Neural cell (in vitro differentiated cells): ENCODE measurements around the gene CGNL1. TPM values are rescaled to one million over a fixed set of nuclear protein-coding genes. Genes with fewer than 3 reads are reported as not detected.

Source experiments
- H2AFZ ChIP-seq: fragments of 200-600, 300-800 bp; sonication (generic), shearing (Covaris generic); 2 replicates; pipeline ENCODE4 v1.6.0; 2014; ENCODE audit warnings: low read depth, mild to moderate bottlenecking, antibody characterized with exemption, low read length, moderate library complexity
- H3F3A ChIP-seq: fragments of 200-600 bp; shearing (Covaris generic); 2 replicates; pipeline ENCODE4 v1.6.1; 2016; ENCODE audit warnings: mild to moderate bottlenecking, moderate library complexity, mixed read lengths, antibody characterized with exemption, low read length; ENCODE audit not compliant: insufficient read depth, poor library complexity, severe bottlenecking
- H3K27ac ChIP-seq: fragments of 200-600, 300-800 bp; sonication (generic), shearing (Covaris generic); 2 replicates; pipeline ENCODE4 v1.5.1; 2014; ENCODE audit warnings: mild to moderate bottlenecking, low read length, moderate library complexity
- H3K27me3 ChIP-seq: fragments of 300-800, 200-600 bp; sonication (generic), shearing (Covaris generic); 2 replicates; pipeline ENCODE4 v1.6.0; 2014; ENCODE audit warnings: mild to moderate bottlenecking, low read depth, low read length, moderate library complexity; ENCODE audit not compliant: insufficient read depth
- H3K36me3 ChIP-seq: fragments of 300-800, 200-600 bp; sonication (generic), shearing (Covaris generic); 2 replicates; pipeline ENCODE4 v1.5.1; 2014; ENCODE audit warnings: mild to moderate bottlenecking, antibody characterized with exemption, low read length, moderate library complexity; ENCODE audit not compliant: insufficient read depth
- H3K4me2 ChIP-seq: fragments of 300-800, 200-600 bp; sonication (generic), shearing (Covaris generic); 2 replicates; pipeline ENCODE4 v1.6.0; 2014; ENCODE audit warnings: mild to moderate bottlenecking, low read length
- H3K4me3 ChIP-seq: fragments of 300-800, 200-600 bp; sonication (generic), shearing (Covaris generic); 2 replicates; pipeline ENCODE4 v1.5.1; 2014; ENCODE audit warnings: mild to moderate bottlenecking, low read length, moderate library complexity
- H3K79me2 ChIP-seq: fragments of 200-600 bp; shearing (Covaris generic); replicated peaks from 2 replicates; pipeline ENCODE4 v1.6.0; 2014; ENCODE audit warnings: mild to moderate bottlenecking, low read length, moderate library complexity; ENCODE audit not compliant: insufficient read depth
- H3K9ac ChIP-seq: fragments of 300-800, 200-600 bp; sonication (generic), shearing (Covaris generic); 2 replicates; pipeline ENCODE4 v1.6.1; 2016; ENCODE audit warnings: mild to moderate bottlenecking, low read length, mixed read lengths
- H3K9me2 ChIP-seq: fragments of 200-600 bp; shearing (Covaris generic); 2 replicates; pipeline ENCODE4 v1.6.1; 2016; ENCODE audit warnings: mild to moderate bottlenecking, low read length, mixed read lengths; ENCODE audit not compliant: insufficient read depth
- H3K9me3 ChIP-seq: fragments of 200-600, 300-800 bp; sonication (generic), shearing (Covaris generic); 2 replicates; pipeline ENCODE4 v1.6.1; 2016; ENCODE audit warnings: mild to moderate bottlenecking, mixed run types, low read length, moderate library complexity, mixed read lengths
- H4K20me1 ChIP-seq: fragments of 200-600 bp; shearing (Covaris generic); 2 replicates; pipeline ENCODE4 v1.6.1; 2016; ENCODE audit warnings: mild to moderate bottlenecking, mixed run types; ENCODE audit not compliant: insufficient read depth
- EP300 ChIP-seq: fragments of 450-650 bp; conservative IDR thresholded peaks from 2 replicates; pipeline ENCODE4 v1.6.1; 2014; ENCODE audit warnings: antibody characterized with exemption, mild to moderate bottlenecking, moderate library complexity; ENCODE audit not compliant: poor library complexity, severe bottlenecking
- EZH2 ChIP-seq: fragments of 200-600, 300-800 bp; shearing (Covaris generic), sonication (generic); IDR thresholded peaks from 2 replicates; pipeline ENCODE4 v1.6.1; 2014; ENCODE audit warnings: antibody characterized with exemption, low read length, borderline replicate concordance, mild to moderate bottlenecking; ENCODE audit not compliant: insufficient read depth, poor library complexity, severe bottlenecking
- MXI1 ChIP-seq: fragments of 450-650 bp; conservative IDR thresholded peaks from 2 replicates; pipeline ENCODE4 v1.6.1; 2014; ENCODE audit warnings: antibody characterized with exemption, mild to moderate bottlenecking; ENCODE audit not compliant: poor library complexity, severe bottlenecking
- POLR2AphosphoS5 ChIP-seq: IDR thresholded peaks from 2 replicates; pipeline ENCODE4 v1.6.1; 2012
- RAD21 ChIP-seq: fragments of 450-650 bp; conservative IDR thresholded peaks from 2 replicates; pipeline ENCODE4 v1.6.1; 2014; ENCODE audit warnings: antibody characterized with exemption, mild to moderate bottlenecking, moderate library complexity
- SMC3 ChIP-seq: fragments of 450-650 bp; conservative IDR thresholded peaks from 2 replicates; pipeline ENCODE4 v1.6.1; 2014; ENCODE audit warnings: antibody characterized with exemption, mild to moderate bottlenecking, moderate library complexity; ENCODE audit not compliant: poor library complexity
- TAF1 ChIP-seq: IDR thresholded peaks from 2 replicates; pipeline ENCODE4 v1.6.1; 2012; ENCODE audit warnings: low read depth
- polyA plus RNA-seq: library from polyadenylated mRNA; depleted of rRNA; stranded (reverse); fragments of >200 nt; gene quantifications from 2 replicates; pipeline ENCODE4 v1.2.3, GENCODE V29; 2014
- TF ChIP-seq, protein P1 (sequence below): IDR thresholded peaks from 2 replicates; pipeline ENCODE4 v1.6.1; 2012; ENCODE audit warnings: borderline replicate concordance
- TF ChIP-seq, protein P2 (sequence below): fragments of 450-650 bp; IDR thresholded peaks from 2 replicates; pipeline ENCODE4 v1.5.1; 2014; ENCODE audit warnings: antibody characterized with exemption, mild to moderate bottlenecking, moderate library complexity; ENCODE audit not compliant: poor library complexity, severe bottlenecking

Gene CGNL1
- polyA plus RNA-seq, 1 donor from 2014 or later: 0.26 TPM

DNA sequence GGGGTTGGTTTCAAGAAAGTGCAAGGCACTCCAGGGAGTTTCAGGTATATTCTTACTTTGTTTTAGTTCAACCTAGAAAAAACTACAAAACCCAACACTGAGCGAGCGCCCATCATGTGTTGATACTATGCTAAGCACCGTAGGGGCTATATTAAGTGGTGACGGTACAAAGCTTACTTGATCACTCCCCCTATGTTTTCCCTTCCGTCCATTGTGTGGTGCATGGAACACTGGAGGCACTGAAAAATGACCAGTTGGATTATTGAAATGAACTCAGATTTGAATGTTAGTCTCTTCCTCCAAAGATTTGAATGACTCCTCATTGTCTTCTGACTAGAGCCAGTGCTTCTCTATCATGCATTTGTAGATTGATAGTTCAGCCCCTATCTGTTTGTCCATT, 222.0 kb downstream of the CGNL1 start:
- Histone ChIP-seq H3K4me3 (no peak overlapping the region), H4K20me1 (no peaks in the 10 kb centered on the region), H3K27ac (no peak overlapping the region), H3K4me2 (no peak overlapping the region), H3K9me2 (no peaks in the 10 kb centered on the region), H3K36me3 (no peaks in the 10 kb centered on the region), H3K27me3 (no peaks in the 10 kb centered on the region), H2AFZ (no peak overlapping the region), H3K9ac (no peak overlapping the region), H3K79me2 (no peaks in the 10 kb centered on the region), H3K9me3 (no peaks in the 10 kb centered on the region), H3F3A (no peaks in the 10 kb centered on the region)
- TF ChIP-seq, protein P1, sequence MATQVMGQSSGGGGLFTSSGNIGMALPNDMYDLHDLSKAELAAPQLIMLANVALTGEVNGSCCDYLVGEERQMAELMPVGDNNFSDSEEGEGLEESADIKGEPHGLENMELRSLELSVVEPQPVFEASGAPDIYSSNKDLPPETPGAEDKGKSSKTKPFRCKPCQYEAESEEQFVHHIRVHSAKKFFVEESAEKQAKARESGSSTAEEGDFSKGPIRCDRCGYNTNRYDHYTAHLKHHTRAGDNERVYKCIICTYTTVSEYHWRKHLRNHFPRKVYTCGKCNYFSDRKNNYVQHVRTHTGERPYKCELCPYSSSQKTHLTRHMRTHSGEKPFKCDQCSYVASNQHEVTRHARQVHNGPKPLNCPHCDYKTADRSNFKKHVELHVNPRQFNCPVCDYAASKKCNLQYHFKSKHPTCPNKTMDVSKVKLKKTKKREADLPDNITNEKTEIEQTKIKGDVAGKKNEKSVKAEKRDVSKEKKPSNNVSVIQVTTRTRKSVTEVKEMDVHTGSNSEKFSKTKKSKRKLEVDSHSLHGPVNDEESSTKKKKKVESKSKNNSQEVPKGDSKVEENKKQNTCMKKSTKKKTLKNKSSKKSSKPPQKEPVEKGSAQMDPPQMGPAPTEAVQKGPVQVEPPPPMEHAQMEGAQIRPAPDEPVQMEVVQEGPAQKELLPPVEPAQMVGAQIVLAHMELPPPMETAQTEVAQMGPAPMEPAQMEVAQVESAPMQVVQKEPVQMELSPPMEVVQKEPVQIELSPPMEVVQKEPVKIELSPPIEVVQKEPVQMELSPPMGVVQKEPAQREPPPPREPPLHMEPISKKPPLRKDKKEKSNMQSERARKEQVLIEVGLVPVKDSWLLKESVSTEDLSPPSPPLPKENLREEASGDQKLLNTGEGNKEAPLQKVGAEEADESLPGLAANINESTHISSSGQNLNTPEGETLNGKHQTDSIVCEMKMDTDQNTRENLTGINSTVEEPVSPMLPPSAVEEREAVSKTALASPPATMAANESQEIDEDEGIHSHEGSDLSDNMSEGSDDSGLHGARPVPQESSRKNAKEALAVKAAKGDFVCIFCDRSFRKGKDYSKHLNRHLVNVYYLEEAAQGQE: no peak
- TF ChIP-seq TAF1: no peak
- no peak for TF ChIP-seq RAD21
- TF ChIP-seq POLR2AphosphoS5: no peak
- TF ChIP-seq SMC3: no peak
- TF ChIP-seq EP300: no peak
- TF ChIP-seq EZH2: no peak
- TF ChIP-seq, protein P2, sequence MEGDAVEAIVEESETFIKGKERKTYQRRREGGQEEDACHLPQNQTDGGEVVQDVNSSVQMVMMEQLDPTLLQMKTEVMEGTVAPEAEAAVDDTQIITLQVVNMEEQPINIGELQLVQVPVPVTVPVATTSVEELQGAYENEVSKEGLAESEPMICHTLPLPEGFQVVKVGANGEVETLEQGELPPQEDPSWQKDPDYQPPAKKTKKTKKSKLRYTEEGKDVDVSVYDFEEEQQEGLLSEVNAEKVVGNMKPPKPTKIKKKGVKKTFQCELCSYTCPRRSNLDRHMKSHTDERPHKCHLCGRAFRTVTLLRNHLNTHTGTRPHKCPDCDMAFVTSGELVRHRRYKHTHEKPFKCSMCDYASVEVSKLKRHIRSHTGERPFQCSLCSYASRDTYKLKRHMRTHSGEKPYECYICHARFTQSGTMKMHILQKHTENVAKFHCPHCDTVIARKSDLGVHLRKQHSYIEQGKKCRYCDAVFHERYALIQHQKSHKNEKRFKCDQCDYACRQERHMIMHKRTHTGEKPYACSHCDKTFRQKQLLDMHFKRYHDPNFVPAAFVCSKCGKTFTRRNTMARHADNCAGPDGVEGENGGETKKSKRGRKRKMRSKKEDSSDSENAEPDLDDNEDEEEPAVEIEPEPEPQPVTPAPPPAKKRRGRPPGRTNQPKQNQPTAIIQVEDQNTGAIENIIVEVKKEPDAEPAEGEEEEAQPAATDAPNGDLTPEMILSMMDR: no peak
- TF ChIP-seq MXI1: no peak

DNA sequence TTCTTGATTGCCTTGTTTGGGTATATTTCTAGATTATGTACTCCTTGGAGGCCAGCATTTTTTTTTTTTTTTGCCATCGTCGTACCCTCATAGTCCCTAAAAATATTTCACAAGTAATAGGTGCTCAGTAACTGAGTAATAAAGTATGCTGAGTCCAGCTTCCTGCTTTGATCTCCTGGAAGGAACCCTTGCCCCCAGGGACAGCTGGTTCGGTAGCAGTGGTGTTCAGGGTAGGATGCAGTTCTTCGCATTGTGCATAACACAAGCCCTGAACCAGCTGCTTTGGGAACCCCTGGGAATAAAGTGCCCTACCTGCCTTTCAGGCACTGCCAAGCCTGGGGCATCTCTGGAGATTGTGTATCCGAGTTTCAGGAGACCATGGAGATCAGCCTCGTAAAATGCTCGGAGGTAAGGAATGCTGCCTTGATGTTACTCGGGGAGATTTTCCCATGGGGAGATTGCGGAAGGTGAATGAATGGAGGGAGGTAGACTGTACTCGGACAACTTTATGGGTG, 223.0 kb downstream of the CGNL1 start:
- H3K36me3 ChIP-seq: no peaks in the 10 kb centered on the region
- H3F3A ChIP-seq: no peaks in the 10 kb centered on the region

More for the DNA sequence above, 223.0 kb downstream of the CGNL1 start:
- H3K4me3 ChIP-seq: no peak overlapping the region
- H3K4me2 ChIP-seq: no peak overlapping the region
- H4K20me1 ChIP-seq: no peaks in the 10 kb centered on the region
- no peak overlapping the region for H3K9ac ChIP-seq
- no peaks in the 10 kb centered on the region for H3K9me3 ChIP-seq
- TF ChIP-seq, protein P2: no peak
- no peak for TF ChIP-seq EZH2
- no peak for TF ChIP-seq EP300
- TF ChIP-seq SMC3: no peak
- no peak for TF ChIP-seq RAD21
- TF ChIP-seq, protein P1: no peak
- no peak for TF ChIP-seq POLR2AphosphoS5
- TF ChIP-seq MXI1: no peak
- TF ChIP-seq TAF1: no peak
- no peak overlapping the region for H3K27ac ChIP-seq
- H2AFZ ChIP-seq: no peak overlapping the region
- H3K9me2 ChIP-seq: no peaks in the 10 kb centered on the region
- H3K79me2 ChIP-seq: no peaks in the 10 kb centered on the region
- H3K27me3 ChIP-seq: no peaks in the 10 kb centered on the region
